Stimulated activated CD4-positive, alpha-beta T cell treated with anti-CD3 and anti-CD28 coated beads, Interleukin-1b, Interleukin-23, amount 100 ng/mL, for 48 hours (primary cell): ENCODE data around the gene GMDS.

Experiments used
- DNase-seq: peaks from one replicate; pipeline ENCODE4 v3.0.0-alpha.2; 2020

Gene GMDS

DNA sequence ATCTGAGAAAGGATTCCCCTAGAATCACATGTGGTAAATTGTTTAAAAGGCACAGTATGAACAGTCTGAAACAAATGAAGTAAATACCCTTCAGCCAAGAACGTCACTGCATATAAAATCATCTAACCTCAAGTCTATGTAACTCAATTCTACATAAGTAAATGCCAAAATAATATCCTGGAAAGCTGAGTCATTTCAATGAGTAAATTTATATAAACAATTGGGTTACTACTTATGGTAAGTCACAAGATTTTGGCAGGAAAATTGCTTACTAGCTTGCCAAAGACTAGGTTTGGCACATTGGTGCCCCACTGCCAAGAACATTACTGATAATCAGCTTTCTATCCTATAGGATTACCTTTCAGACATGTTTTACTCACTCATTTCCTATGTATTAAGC, 8.4 kb downstream of the GMDS start:
- DNase-seq: no peak

DNA sequence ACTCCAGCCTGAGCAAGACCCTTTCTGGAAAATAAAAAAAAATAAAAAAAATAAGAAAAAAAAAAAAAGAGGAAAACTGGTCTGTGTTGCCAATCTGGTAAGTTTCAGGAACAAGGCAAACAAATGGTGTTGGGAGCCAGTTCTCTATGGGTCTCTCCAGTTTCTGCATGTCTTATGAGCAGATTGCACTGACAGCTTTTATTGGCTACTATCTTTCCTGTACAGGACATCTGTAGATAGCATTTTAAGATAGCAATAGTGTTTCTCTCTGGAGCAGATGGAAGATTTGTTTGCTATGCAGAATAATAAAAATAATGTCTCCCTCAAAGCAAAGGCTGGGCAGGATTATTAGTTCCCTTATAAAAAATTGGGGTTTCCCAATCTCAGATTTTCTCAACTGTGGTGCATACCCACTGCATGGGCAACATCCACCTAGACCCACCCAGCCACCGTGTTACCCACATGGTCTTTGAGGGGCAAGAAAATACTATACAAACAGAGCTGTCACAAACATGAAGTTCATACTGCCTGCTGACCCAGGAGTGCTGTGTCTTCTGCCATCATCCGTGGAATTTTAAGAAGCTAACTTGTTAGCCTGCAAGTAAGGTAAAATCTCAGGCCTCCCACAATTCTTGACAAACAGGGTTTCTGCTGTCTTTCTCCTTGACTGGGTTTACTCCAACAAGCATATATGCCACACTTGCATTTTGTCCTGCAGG, 9.5 kb downstream of the GMDS start:
- DNase-seq: no peak

- DNase-seq: no peak
Measured at GRCh38 chr6:2232445-2232844, 13.0 kb downstream of the GMDS start.

- no peak for DNase-seq
Measured at GRCh38 chr6:2231438-2231837, 14.0 kb downstream of the GMDS start.

- no peak for DNase-seq
Measured at GRCh38 chr6:2230659-2231277, 14.6 kb downstream of the GMDS start.

DNA sequence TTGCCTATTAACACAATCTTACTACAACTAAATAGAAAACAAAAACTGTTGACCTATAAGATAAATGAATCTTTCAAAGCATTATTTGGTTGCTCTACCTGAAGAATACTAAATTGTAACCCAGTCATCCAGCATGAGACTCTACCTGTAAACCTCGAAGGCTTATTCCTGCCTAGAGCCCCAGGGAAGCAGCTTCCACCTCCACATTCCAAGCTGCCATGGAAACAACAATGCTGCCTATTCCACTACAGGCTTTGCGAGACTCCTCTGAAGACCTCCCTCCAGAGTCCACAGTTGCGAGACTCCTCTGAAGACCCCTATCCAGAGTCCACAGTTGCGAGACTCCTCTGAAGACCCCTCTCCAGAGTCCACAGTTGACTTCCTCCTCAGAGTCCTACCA, 15.7 kb downstream of the GMDS start:
- no peak for DNase-seq

DNA sequence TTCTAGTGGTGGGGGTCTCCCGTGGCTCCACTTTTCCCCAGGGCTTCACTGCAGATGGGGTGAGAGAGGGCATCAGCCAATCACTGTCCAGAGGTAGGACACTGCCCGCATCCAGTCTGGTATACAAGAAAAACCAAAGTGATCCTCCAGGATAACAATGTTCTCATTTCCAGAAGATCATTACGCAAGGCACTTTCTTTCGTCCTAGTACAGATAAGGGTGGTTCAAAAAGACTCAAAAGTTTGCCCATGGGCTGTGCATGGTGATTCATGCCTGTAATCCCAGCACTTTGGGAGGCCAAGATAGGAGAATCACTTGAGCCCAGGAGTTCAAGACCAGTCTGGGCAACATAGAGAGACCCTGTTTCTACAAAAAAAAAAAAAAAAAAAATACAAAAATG, 16.4 kb downstream of the GMDS start:
- no peak for DNase-seq

GRCh38 chr6:2228392-2228791, 17.0 kb downstream of the GMDS start:
- DNase-seq: no peak

DNA sequence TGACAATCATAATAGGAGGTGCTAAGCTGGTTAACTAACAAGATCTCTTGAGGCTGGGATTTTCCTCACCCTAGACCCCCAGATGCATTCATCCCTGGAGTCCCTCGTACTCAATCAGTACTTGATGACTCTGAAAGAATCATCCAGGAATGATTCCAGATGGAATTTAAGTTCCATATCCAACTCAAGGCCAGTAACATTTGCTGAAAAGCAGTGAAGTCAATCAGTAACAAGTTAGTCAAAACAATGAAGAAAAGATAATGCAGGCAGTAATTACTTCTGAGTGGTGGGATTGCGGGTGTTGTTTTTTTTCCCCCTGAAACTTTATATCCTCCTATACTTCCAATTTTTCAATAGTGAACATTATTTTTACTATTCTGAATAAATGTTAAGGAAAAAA, 18.6 kb downstream of the GMDS start:
- DNase-seq: no peak

DNA sequence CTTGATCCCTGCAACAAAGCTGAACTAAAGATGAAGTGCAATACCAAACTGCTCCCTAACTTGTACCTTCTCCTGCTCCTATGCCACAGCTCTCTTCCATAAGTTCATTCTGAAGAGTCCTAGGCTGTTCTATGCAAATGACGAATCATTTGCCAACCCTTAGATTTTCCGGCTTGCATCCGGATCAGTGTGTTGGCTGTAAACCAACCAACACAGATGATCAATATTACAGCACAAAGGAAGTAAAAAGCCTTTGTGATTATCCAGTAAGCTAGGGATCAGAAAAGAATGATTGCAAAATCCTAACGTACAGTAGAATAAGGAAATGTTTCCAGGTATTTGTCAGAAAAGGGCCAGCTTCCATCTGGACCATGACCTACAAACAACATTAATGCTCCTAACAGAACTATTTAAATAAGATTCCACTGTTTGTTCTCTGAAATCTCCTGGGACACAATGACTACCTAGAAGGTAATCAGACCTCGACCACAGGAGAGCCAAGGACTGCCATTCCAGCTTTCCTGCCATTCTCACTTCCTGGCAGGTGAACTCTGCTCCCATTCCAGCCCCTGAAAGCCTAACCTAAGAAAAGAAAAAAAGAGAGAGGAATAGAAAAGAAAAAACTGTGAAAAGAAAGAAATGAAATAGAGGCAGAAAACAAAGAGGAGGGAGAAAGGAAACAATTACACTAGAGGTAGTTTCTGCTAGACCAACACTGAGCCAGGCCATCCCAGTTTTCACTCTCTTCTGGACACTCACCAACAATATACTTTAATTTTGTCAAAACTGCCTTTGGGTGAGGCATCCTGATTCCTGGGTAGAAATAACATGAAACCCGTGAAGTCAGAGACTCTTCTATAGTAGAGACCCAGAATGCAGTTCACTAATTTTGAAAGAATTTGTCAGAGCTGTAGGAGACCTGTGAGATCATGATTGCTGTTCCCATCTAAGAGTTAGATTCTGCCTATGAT, 19.7 kb downstream of the GMDS start:
- DNase-seq: no peak

DNA sequence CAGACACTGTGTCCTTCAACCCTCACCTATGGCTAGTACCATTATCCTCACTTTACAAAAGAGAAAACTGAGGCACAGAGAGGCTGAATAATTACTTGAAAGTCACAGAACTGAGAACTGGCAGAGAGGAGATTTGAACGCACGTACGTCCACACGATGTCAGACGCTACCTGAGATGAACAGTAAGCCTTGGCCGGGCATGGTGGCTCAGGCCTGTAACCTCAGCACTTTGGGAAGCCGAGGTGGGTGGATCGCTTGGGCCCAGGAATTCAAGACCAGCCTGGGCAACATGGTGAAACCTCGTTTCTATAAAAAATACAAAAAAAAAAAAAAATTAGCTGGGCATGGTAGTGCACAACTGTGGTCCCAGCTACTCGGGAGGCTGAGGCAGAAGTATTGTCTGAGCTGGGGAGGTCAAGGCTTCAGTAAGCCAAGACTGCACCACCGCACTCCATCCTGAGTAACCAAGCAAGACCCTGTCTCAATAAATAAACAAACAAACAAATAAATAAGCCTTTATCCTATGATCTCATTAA, 20.5 kb downstream of the GMDS start:
- DNase-seq: no peak

DNA sequence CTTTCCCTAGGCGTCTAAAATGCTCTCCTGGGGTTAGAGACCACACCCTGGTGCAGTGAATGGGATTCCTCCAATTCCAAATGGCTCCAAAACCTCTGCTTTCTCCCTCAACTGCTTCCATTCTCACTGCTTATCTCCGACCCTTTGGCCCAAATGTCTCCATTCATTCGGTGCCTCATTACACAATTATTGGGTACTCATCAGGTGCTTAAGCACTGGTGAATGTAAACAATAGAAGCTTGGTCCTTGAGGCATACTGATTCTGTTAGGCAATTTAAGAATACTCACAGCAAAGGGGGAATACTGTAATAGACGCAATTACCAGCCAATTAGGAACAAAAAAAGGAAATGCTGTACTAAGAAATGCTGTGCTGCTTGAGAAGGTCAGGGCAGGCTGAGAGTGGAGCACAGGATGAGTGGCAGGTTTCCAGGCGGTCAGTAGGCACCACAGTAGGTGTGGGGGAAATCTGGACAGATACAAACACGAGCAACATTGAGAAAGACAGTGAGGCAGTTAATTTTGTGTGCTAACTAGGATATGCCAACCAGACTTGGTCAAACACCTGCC, 23.0 kb downstream of the GMDS start:
- no peak for DNase-seq

- no peak for DNase-seq
Measured at GRCh38 chr6:2221726-2222274, 23.6 kb downstream of the GMDS start.

DNA sequence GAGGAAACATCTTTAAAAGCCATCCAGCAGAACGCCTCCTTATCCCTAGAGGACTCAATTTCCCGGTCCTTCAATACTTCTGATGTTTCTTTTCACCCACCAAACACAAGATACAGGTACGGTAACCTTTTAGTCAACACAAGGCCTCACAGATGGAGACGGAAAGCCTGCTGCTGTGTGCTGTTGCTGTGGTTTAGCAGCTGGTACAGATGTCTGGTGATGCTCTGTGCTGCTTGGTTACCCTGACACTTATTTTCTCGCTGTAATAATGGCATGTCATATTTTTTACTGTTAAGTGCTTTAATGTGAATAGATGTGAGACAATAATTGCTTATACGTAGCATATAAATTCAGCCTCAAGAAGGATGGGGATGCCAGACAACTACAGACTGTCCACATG, 25.3 kb downstream of the GMDS start:
- no peak for DNase-seq

- no peak for DNase-seq
Measured at GRCh38 chr6:2218866-2219265, 26.5 kb downstream of the GMDS start.

- no peak for DNase-seq
Measured at GRCh38 chr6:2216794-2217383, 28.5 kb downstream of the GMDS start.

GRCh38 chr6:2215342-2215741, 30.1 kb downstream of the GMDS start:
- no peak for DNase-seq

GRCh38 chr6:2213086-2213485, 32.3 kb downstream of the GMDS start:
- no peak for DNase-seq

DNA sequence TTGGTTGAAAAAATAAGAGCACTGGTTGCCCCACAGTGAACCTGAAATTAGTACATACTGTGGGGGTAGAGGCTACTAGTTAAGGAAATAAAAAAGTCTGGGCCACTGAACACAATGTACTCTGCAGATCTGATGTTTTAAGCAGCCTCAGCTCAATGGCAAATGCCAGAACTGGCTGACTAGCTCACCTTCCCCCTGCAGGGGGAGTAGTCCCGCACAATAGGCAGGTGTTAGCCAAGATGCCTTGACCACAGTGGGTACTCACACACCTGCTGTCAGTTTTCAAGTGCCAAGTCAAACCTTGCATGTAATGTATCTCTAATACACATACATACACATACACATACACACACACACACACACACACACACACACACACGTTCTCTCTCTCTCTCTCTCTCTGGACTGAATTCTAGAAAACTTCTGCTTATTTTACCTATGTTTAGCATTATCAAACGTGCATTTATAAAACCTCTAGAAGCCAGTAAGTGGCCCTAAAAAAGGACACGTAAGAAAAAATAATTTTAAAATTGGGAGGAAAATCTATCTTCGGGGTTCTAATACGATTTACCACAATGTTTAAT, 36.1 kb downstream of the GMDS start:
- DNase-seq: peak; percentile 40

DNA sequence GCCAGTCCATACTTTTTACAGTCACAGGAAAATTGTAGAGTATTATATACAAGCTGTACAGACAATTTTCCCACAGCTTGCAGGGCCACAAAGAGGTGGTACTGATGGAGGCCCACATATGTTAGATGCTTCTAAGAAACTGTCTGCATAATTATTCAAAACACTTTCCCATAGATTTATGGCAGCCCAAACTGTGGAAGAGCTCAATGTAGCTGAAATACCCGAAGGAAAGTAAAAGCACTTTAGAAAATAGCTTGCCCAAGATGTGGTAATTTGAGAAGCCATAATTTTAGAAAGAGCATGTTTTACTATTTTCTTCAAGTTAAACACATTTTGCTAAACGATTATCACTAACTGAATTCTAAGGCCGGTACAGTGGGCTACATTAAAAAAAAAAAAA, 36.9 kb downstream of the GMDS start:
- no peak for DNase-seq

DNA sequence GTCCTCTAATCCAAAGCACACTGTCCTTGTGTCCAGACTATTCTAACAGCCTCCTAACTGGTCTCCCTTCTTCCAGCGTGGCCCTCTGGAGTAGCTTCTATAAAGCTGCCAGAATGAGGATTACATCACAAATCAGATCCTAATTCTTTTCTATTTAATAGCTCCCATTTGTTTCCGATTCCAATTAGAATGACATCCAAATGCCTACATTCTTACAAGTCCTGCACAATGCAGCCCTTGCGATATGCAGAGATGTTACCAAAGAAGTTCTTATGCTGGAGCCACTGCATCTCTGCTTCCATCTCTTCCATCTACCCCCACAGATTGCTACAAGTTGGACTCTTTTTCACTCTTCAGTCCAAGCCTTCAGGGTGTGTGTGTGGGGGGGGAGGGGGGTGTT, 40.0 kb downstream of the GMDS start:
- DNase-seq: no peak

GRCh38 chr6:2204272-2204671, 41.1 kb downstream of the GMDS start:
- DNase-seq: no peak
